Neural cell (in vitro differentiated cells): ENCODE data around the gene METTL24.

Experiments
- CTCF ChIP-seq: fragments of 450-650 bp; IDR thresholded peaks from 2 replicates; pipeline ENCODE4 v1.5.1; 2014; ENCODE audit warnings: antibody characterized with exemption, mild to moderate bottlenecking, moderate library complexity; ENCODE audit not compliant: poor library complexity, severe bottlenecking
- EZH2 ChIP-seq: fragments of 200-600, 300-800 bp; shearing (Covaris generic), sonication (generic); IDR thresholded peaks from 2 replicates; pipeline ENCODE4 v1.6.1; 2014; ENCODE audit warnings: antibody characterized with exemption, low read length, borderline replicate concordance, mild to moderate bottlenecking; ENCODE audit not compliant: insufficient read depth, poor library complexity, severe bottlenecking
- POLR2AphosphoS5 ChIP-seq: IDR thresholded peaks from 2 replicates; pipeline ENCODE4 v1.6.1; 2012
- REST ChIP-seq: IDR thresholded peaks from 2 replicates; pipeline ENCODE4 v1.6.1; 2012; ENCODE audit warnings: borderline replicate concordance
- TAF1 ChIP-seq: IDR thresholded peaks from 2 replicates; pipeline ENCODE4 v1.6.1; 2012; ENCODE audit warnings: low read depth

GRCh38 chr6:110195639-110196038, 162.5 kb downstream of the METTL24 start:
- TF ChIP-seq TAF1, result no peak
- TF ChIP-seq POLR2AphosphoS5, result no peak
- TF ChIP-seq CTCF, result no peak
- TF ChIP-seq EZH2, result no peak
- no peak for TF ChIP-seq REST
